HG02981 (cell line): Measurements from ENCODE around the gene NDUFS8.
"Not testable (repeated sequence)": the region's sequence is repeated elsewhere in the genome, so short reads cannot be mapped to it uniquely, and the experiment has no call there.

Experiments
- ATAC-seq: cut with Tn5 transposase; IDR thresholded peaks from one replicate; pipeline ENCODE4 v1.9.1; 2021; ENCODE audit warnings: mild to moderate bottlenecking, moderate library complexity; ENCODE audit not compliant: unreplicated experiment

NDUFS8 gene

DNA sequence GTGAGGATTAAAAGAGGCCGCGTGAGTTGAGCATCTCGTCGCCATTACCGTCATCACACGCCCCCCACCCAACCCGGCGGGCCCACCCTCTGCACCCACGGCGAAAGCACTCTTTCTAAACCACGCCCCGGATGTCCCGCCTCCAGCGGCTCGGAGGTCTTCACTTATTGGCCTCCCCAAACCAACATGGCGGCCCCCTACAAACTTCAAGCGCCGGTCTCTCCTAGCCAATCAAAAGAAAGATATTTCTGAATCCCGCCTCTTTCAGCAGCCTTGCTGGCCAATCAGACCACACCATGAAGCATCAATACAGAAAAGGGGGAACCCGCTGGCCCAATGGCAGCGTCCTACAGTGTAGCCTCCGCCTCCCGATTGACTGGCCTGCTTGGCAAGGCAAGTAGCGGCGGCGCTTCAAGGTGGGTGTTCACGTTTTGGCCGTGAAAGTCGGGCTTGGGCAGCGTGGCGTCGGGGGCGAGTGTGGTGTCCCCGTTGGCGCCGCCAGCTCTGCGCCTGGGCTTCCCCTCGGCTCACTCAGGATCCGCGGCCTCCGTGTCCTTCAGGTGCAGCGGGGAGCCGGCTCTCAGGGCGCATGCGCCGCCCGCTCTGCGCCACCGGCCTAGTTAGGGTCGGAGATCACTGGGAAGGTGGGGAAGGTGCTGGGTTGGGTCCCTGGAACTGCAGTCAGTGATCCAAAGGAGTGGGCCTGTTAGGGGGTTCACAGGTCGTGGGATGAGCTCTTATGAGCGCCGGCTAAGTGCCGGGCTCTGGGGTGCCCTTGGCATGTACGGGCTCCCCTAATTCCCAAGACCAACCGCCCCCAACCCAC, at the start of gene NDUFS8:
Gene NDUFS8, plus strand, starts transcription at position 364 of the 826 bp plus-strand sequence. CDS start 1,471 bp downstream, outside the sequence.
- ATAC-seq: peak; percentile 92

- ATAC-seq: not testable (repeated sequence)
Observed at GRCh38 chr11:67981226-67981625, 49.3 kb upstream of the NDUFS8 start.

- ATAC-seq: not testable (repeated sequence)
Observed at GRCh38 chr11:67982255-67982857, 48.1 kb upstream of the NDUFS8 start.

DNA sequence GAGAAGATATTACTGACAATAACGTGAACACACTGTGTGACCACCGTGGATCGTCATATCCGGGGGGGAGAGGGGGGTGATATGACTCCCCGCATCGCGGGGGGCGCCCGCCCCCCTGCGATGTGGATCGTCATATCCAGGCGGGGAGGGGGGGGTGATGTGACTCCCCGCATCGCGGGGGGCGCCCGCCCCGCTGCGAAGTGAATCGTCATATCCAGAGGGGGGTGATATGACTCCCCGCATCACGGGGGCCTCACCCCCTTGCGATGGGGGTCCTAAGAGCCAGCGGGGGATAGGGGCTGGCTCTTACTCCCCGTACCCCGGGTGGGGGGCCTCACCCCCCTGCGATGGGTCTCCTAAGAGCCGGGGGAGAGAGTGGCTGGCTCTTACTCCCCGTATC, 46.5 kb upstream of the NDUFS8 start:
- no peak for ATAC-seq

- not testable (repeated sequence) for ATAC-seq
Observed at GRCh38 chr11:67985302-67985701, 45.2 kb upstream of the NDUFS8 start.

DNA sequence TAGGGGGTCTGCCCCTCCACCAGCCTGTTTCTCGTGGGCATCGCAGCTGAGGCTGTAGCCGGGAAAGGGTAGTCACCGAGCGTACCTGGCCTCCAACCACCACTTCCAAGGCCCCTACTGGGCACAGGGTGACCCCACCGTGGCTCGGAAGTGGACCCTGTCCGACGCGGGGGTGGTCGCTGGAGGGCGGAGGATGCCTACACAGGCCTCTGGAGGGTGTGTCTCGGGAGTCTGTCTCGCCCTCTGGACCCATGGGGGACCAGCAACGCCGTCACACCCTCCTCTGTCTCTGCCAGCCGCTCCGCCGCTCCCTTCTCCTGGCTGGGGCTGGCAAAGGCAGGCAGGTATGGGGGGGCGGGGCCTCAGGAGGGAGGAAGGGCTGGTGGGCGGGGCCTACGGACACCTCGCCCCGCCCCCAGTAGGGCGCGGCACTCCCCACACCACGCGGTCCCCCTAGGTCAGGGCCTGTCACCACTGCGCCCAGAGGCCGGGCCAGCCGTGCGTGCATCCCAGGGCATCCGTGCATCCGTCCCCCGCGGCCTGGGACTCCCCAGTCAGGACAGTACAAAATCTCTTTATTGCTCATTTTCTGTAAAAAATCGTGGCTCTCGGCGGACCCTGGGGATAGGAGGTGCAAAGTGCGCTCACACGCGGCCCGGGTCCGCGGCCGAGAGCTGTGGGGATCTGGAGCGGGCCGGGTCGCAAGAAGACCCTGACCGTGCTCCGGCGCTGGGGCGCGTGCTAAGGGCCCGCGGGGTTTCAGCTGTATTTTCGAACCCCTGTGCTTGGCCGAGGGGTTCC, 39.7 kb upstream of the NDUFS8 start:
- not testable (repeated sequence) for ATAC-seq

DNA sequence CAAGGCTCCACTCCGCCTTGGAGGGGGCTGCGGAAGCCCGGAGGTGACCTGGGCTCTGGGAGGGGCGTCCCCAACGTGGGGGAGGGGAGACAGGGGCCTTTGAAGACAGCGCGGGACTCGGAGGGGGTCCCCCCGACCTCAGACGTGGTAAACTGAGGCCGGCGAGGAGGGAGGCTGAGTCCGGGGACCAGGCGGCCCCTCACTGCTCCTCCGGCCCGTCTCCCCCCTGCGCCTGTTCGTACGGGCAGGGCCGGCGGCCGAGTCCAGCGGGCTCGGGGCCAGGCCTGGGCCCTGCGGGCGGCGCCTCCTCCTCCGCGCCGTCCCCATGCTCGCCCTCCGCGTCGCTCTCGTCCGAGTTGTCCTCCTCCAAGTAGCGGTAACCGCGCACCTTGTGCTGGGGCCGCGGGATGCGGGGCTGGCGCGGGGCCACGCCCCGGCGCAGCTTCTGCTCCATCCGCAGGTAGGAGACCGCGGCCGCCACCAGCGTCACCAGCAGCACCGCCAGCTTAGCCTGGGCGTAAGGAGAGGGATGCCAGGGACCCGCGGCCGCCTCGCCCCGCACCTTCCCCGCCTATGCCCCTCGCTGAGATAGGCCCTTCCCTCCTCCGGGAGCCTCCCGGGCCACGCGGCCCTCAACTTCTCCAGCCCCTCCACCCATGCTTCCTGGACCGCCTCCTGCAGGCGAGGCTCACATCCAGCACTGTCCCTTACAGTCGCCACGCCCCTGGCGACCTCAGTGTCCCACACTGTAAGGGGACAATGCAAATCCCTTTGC, 38.9 kb upstream of the NDUFS8 start:
- not testable (repeated sequence) for ATAC-seq

- ATAC-seq: not testable (repeated sequence)
Observed at GRCh38 chr11:67993821-67994220, 36.7 kb upstream of the NDUFS8 start.

GRCh38 chr11:67994387-67994786, 36.1 kb upstream of the NDUFS8 start:
- not testable (repeated sequence) for ATAC-seq

- ATAC-seq: not testable (repeated sequence)
Observed at GRCh38 chr11:67995129-67995528, 35.4 kb upstream of the NDUFS8 start.

GRCh38 chr11:67995579-67995978, 34.9 kb upstream of the NDUFS8 start:
- ATAC-seq: not testable (repeated sequence)

GRCh38 chr11:67996051-67996450, 34.4 kb upstream of the NDUFS8 start:
- no peak for ATAC-seq

DNA sequence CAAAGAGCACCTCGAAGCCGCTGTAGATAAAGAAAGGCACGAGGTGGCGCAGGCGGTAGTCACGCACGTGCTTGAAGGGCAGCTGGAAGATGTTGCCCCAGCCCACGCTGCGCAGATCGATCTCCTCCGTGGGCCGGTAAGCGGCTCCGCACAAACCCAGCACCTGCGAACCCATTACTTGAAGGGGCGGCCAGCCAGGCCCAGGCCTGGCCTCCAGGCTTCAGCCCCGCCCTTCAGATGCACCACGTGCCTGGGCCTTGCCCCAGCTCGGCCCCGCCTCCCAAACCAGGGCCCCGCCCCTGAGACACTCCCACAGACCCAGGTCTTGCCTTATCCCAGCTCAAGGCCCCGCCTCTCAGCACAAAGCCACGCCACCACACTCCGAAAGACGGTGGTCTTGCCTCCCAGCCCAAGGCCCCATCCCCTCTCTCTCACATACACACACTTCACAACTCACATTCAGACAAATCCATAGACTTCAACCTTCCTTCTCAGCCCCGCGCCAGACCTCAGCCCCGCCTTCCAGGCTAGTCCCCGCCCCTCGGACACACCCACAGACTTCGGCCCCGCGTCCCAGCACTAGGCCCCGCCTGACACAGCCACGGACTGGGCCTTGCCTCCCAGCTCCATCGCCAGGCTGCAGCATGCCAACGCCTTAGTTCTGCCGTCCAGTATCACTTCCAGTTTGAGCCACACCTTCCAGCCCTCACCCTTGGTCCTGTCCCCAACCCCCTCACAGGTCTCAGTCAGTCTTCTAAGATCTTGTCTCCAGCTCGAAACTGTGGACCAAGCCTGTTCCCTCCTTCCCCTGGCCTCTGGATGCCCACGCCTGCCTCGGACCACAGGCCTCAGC, 33.6 kb upstream of the NDUFS8 start:
- ATAC-seq: no peak

GRCh38 chr11:67997475-67997921, 33.0 kb upstream of the NDUFS8 start:
- ATAC-seq: no peak

DNA sequence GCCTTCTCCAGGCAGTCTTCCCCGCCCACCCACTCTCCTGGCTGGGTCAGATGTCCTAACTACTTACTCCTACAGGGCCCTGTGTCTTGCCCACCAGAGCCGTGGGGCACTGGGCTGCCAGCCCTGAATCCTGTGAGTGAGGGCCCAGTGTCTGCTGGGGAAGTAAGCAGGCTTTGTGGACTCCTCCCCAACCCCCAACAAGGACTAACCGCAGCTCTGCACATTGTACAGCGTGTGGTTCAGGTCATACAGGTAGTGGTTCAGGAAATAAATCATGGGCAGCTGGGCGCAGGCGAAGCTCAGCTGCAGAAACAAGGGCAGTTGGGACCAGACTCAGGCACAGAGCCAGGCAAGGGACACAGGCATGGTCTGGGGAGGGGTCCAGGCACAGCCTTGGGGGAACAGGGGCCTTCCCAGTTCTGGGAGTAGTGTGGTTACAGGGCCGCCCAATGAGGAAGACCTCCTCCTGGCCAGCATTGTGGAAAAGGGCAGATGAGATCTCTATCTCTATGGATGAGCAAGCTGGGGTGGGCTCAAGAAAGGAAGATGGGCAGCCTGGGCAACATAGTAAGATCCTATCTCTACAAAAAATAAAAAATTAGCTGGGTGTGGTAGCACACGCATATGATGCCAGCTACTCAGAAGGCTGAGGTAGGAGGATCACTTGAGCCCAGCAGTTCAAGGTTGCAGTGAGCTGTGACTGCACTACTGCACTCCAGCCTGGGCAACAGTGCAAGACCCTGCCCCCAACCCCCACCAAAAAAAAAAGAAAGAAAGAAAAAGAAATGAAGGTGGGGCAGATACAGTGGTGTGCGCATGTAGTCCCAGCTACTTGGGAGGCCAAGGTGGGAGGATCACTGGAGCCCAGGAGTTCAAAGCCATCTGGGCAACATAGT, 32.1 kb upstream of the NDUFS8 start:
- no peak for ATAC-seq

DNA sequence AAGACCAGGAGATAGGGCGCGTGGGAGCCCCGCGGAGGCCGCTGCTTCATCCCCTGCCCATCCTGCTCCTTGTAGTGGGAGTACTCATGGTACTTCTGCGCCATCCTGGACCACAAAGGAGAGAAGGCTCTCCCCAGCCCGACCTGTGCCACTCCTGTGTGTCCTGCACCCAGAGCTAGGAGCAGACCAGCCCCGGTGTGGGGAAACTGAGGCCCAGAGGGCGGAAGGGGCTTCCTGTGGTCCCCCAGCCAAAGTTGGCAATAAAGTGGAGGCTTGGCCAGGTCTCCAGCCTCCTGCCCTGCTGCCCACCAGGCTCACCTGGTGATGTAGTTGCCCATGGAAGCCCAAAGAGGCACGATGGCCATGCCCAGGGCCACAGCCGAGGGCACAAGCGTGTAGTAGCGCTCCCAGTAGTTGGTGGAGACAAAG, 31.3 kb upstream of the NDUFS8 start:
- ATAC-seq: no peak

- no peak for ATAC-seq
Observed at GRCh38 chr11:67999704-68000103, 30.8 kb upstream of the NDUFS8 start.

DNA sequence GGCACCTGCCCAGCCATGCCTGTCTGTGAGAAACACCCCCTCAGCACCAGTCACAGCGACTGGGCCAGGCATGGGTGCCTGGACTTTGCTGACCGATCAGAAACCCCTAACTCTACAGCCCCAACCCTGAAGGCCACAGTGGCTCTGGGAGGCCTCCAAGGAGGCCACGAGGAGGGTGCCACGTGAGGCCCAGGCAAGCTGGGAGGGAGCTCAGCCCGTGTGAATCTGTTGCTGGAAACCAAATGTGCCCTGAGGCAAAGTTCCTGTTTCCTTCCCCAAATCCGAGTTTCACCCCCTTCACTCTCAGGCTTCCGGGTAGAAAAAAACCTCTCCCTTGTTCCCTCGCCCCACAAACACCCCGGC, 27.9 kb upstream of the NDUFS8 start:
- ATAC-seq: peak; percentile 14
